Muscle of leg (tissue), 11 donors: ENCODE results near the gene GORAB. TPM values are rescaled to one million over a fixed set of nuclear protein-coding genes. Genes with fewer than 3 reads are reported as not detected.

Experiments
- DNase-seq: peaks from one replicate; pipeline ENCODE4 v3.0.0; 2013
- H3K27ac ChIP-seq: one replicate; pipeline ENCODE4 v1.5.1; 2013; ENCODE audit warnings: mild to moderate bottlenecking, low read length, control low read depth
- H3K27me3 ChIP-seq: one replicate; pipeline ENCODE4 v1.6.1; 2013; ENCODE audit warnings: low read length; ENCODE audit not compliant: control insufficient read depth, insufficient read depth
- H3K36me3 ChIP-seq: one replicate; pipeline ENCODE4 v1.6.1; 2013; ENCODE audit warnings: low read length; ENCODE audit not compliant: control insufficient read depth, insufficient read depth
- H3K4me1 ChIP-seq: one replicate; pipeline ENCODE4 v1.6.1; 2013; ENCODE audit warnings: low read length; ENCODE audit not compliant: control insufficient read depth, insufficient read depth
- H3K4me3 ChIP-seq: one replicate; pipeline ENCODE4 v1.5.1; 2013; ENCODE audit warnings: low read length, control low read depth
- H3K9me3 ChIP-seq: replicated peaks from 2 replicates; pipeline ENCODE4 v1.6.1; 2013; ENCODE audit warnings: low read depth, low read length; ENCODE audit not compliant: control insufficient read depth
- WGBS: methylation state at CpG from one replicate; pipeline ENCODE4 v1.1.5; 2013; ENCODE audit warnings: missing lambda C conversion rate; ENCODE audit not compliant: insufficient coverage; 5-methylcytosine and 5-hydroxymethylcytosine counted together
- polyA plus RNA-seq, 8 donors: library from polyadenylated mRNA; unstranded; fragments of 120-200 nt; gene quantifications; one replicate each; pipeline versions ENCODE4 v1.2.1 to v1.2.3, GENCODE V29; 2013; ENCODE audit warnings: inconsistent platforms in 1 of 8, low replicate concordance in 1 of 8; ENCODE audit not compliant: insufficient read length in 8 of 8, insufficient read depth in 1 of 8
- total RNA-seq: library from RNA; stranded (reverse); fragments of 120-200 nt; gene quantifications from one replicate; pipeline ENCODE4 v1.2.4, GENCODE V29; 2013

GORAB gene
- total and polyA plus RNA-seq, 9 donors: 11.5 to 19.7 (median 15.0) TPM

- H3K27ac ChIP-seq: no peak overlapping the region
- peaks cover 4% of the 10 kb centered on the region for H3K36me3 ChIP-seq
- DNase-seq: no peak
- WGBS: no CpG with 5 or more reads among the region's 2 CpGs
- H3K4me3 ChIP-seq: no peak overlapping the region
- H3K9me3 ChIP-seq: no peaks in the 10 kb centered on the region
- H3K4me1 ChIP-seq: peaks cover 10% of the 10 kb centered on the region
- no peaks in the 10 kb centered on the region for H3K27me3 ChIP-seq
Measured at GRCh38 chr1:170559166-170559565, 27.2 kb downstream of the GORAB start.

DNA sequence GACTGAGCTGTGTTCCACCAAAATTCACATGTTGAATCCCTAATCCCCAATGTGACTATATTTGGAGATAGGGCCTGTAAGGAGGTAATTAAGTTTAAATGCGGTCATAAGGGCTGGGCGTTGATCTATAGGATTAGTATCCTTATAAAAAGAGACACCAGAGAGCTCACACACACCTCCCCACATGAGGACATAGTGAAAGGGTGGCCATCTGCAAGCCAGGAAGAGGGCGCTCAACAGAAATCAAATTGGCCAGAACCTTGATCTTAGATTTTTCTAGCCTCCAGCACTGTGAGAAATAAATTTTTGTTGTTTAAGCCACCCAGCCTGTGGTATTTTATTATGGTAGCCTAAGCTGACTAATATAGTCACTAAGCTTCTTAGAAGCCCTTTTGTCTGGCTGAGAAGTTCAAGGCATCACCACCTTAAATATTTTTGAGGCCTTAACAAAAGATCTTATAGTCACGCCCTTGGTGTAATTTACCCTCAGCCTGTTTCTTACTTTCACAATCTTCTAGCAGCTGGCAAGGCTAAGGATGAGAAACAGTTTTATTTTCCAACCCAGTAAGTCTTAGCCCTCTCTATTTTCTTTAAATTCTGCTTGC lies 28.8 kb downstream of the GORAB start:
- no peak for DNase-seq
- H3K4me3 ChIP-seq: no peak overlapping the region
- H3K9me3 ChIP-seq: no peaks in the 10 kb centered on the region
- 60% methylated on average over 1 of the region's 4 CpGs for WGBS
- H3K36me3 ChIP-seq: no peaks in the 10 kb centered on the region
- H3K27ac ChIP-seq: no peak overlapping the region
- H3K27me3 ChIP-seq: no peaks in the 10 kb centered on the region
- peaks cover 10% of the 10 kb centered on the region for H3K4me1 ChIP-seq

GRCh38 chr1:170562646-170563338 lies 30.8 kb downstream of the GORAB start:
- no CpG with 5 or more reads among the region's 7 CpGs for WGBS
- Histone ChIP-seq H3K36me3 (no peaks in the 10 kb centered on the region), H3K4me3 (no peak overlapping the region), H3K27me3 (no peaks in the 10 kb centered on the region), H3K9me3 (no peaks in the 10 kb centered on the region), H3K27ac (peak overlapping the region; percentile 79), H3K4me1 (peaks cover 10% of the 10 kb centered on the region)
- peak; percentile 91 for DNase-seq

GRCh38 chr1:170567214-170567613 lies 35.2 kb downstream of the GORAB start:
- peak; percentile 29 for DNase-seq

DNA sequence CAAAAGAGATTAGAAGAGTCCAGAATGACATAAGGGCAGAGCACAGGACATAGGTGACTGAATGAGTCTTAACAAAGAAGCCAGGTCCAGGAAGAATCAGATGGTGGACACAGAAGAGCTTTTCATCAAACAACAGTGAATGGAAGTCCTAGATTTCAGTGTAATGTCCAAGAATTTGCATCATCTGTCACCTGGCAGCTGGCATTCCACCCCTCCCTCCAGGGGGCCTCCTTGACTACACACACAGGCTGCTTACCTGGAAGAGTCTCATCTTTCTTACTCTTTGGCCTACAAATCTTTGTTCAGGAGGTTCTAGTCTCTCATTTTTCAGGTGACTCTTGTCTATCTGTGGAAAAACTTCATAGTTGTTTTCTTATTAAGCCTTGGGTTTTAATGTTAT lies 36.2 kb downstream of the GORAB start:
- DNase-seq: no peak
- no peaks in the 10 kb centered on the region for H3K9me3 ChIP-seq
- H3K27ac ChIP-seq: no peak overlapping the region

More at GRCh38 chr1:170567214-170567613, 35.2 kb downstream of the GORAB start:
- Histone ChIP-seq H3K36me3 (no peaks in the 10 kb centered on the region), H3K4me1 (peaks cover 10% of the 10 kb centered on the region), H3K4me3 (no peak overlapping the region), H3K27ac (no peak overlapping the region), H3K9me3 (no peaks in the 10 kb centered on the region), H3K27me3 (no peaks in the 10 kb centered on the region)
- WGBS: 29% methylated on average over 2 of the region's 3 CpGs

DNA sequence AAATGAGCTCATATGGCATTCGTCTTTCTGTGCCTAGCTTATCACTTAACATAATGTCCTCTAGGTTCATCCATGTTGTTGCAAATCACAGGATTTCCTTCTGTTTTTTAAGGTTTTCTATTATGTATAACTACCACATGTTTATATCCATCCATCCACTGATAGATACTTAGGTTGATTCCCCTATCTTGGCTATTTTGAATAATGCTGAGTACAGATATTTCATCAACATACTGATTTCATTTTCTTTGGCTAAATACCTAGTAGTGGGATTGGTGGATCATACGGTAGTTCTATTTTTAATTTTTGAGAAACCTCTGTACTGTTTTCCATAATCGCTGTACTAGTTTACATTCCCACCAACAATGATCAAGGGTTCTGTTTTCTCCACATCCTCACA lies 45.0 kb downstream of the GORAB start:
- Histone ChIP-seq H3K36me3 (no peaks in the 10 kb centered on the region), H3K27me3 (no peaks in the 10 kb centered on the region), H3K4me3 (no peak overlapping the region), H3K4me1 (no peaks in the 10 kb centered on the region), H3K27ac (no peak overlapping the region), H3K9me3 (no peaks in the 10 kb centered on the region)
- DNase-seq: no peak
- WGBS: no CpG with 5 or more reads among the region's 3 CpGs

More for the DNA sequence above, 36.2 kb downstream of the GORAB start:
- Histone ChIP-seq H3K4me1 (peaks cover 3% of the 10 kb centered on the region), H3K36me3 (no peaks in the 10 kb centered on the region), H3K4me3 (no peak overlapping the region), H3K27me3 (no peaks in the 10 kb centered on the region)

DNA sequence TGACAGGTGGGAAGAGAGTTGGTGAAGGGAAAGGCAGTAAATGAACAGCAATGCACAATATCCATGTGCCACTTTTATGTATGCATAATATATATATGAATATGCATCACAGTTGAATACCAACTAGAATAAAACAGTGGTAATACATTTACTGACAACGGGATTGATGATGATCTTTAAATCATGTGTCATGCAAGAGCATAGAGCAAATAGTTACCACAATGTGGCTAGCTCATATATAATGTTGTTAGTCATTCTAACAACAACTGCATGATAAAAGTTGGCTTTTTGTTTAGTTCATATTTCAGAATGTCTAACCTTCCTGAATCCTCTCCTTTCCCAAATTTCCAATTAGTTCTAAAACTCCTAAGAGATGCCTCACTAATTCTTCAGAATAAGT lies 46.4 kb downstream of the GORAB start:
- DNase-seq: no peak
- WGBS: no CpG with 5 or more reads among the region's 1 CpG

DNA sequence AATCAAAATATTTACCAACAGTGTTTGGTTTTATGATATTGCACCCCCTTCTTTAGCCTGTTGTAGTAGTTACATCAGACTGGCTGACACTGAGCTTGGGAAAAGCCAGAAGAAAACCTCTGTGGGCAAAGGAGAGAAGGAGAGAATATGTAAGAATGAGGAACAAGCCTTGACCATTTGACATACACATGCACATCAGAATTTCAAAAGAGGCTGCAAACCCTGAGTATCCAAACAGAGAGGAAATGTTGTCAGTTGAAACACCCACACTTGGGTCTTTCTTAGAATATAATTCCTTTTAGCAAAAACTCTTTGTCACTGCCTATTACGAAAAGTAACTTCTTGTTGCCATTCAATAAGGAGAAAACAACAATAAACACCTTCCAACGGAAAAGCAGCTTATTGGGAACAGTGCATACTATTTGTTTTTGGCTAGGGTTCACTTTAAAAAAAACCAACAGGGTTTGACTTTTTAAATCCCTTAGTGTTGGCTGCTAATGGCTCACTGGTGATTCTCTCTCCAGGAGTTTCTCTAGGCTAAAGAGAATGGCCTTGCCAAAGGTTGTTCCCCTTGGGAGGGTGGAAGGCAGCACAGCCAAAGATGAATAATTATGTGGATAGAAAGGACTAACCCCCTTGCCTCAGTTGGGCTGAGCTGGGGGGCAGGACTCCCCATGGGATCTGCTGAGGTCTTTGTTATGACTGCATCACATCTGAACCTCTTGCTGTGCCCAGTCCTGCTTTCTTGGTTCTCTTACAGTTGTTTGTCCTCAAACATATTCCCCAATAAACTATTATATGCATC lies 48.9 kb downstream of the GORAB start:
- WGBS: no CpG with 5 or more reads among the region's 2 CpGs
- peak; percentile 64 for DNase-seq

More for the DNA sequence above, 46.4 kb downstream of the GORAB start:
- no peak overlapping the region for H3K4me3 ChIP-seq
- no peaks in the 10 kb centered on the region for H3K27me3 ChIP-seq
- no peak overlapping the region for H3K27ac ChIP-seq
- H3K9me3 ChIP-seq: no peaks in the 10 kb centered on the region
- H3K4me1 ChIP-seq: no peaks in the 10 kb centered on the region
- H3K36me3 ChIP-seq: no peaks in the 10 kb centered on the region

GRCh38 chr1:170583186-170583585 lies 51.2 kb downstream of the GORAB start:
- no CpG with 5 or more reads among the region's 3 CpGs for WGBS
- no peaks in the 10 kb centered on the region for H3K36me3 ChIP-seq
- peaks cover 6% of the 10 kb centered on the region for H3K4me1 ChIP-seq
- no peaks in the 10 kb centered on the region for H3K9me3 ChIP-seq
- no peak for DNase-seq
- no peak overlapping the region for H3K27ac ChIP-seq
- H3K4me3 ChIP-seq: no peak overlapping the region
- no peaks in the 10 kb centered on the region for H3K27me3 ChIP-seq

More for the DNA sequence above, 48.9 kb downstream of the GORAB start:
- Histone ChIP-seq H3K27ac (peak overlapping the region; percentile 44), H3K9me3 (no peaks in the 10 kb centered on the region), H3K4me1 (no peaks in the 10 kb centered on the region), H3K36me3 (no peaks in the 10 kb centered on the region), H3K4me3 (no peak overlapping the region), H3K27me3 (no peaks in the 10 kb centered on the region)
